ENCODE results near the gene CBFA2T2. TPM values are rescaled to one million over a fixed set of nuclear protein-coding genes. Genes with fewer than 3 reads are reported as not detected.

Gene CBFA2T2
- total RNA-seq, 1 donor from 2014 or later = 15.7 TPM

GRCh38 chr20:33689973-33690372, 200.1 kb downstream of the CBFA2T2 start:
- DNase-seq (no peak), ATAC-seq (no peak)
- no peak overlapping the region for H3K27ac ChIP-seq
- no peak for TF ChIP-seq CTCF (IDR thresholded peaks at IDR 0.05)
- no peaks in the 10 kb centered on the region for H3K9me3 ChIP-seq
- intact Hi-C loops (cut with DNase I) = no loop called here
- H3K27me3 ChIP-seq = no peaks in the 10 kb centered on the region
- no peak overlapping the region for H3K4me3 ChIP-seq
- no peaks in the 10 kb centered on the region for H3K36me3 ChIP-seq
- H3K4me1 ChIP-seq = peaks cover 28% of the 10 kb centered on the region

- Histone ChIP-seq H3K4me1 (peaks cover 10% of the 10 kb centered on the region), H3K36me3 (no peaks in the 10 kb centered on the region), H3K27ac (peak overlapping the region; percentile 51), H3K27me3 (no peaks in the 10 kb centered on the region), H3K4me3 (no peak overlapping the region), H3K9me3 (no peaks in the 10 kb centered on the region)
- DNase-seq (no peak), ATAC-seq (no peak)
- TF ChIP-seq CTCF (IDR thresholded peaks at IDR 0.05) = no peak
- intact Hi-C loops (cut with DNase I) = no loop called here
These were observed 203.4 kb downstream of the CBFA2T2 start for GRCh38 chr20:33693289-33693688.

- no peak for DNase-seq
These were observed 204.1 kb downstream of the CBFA2T2 start for GRCh38 chr20:33693741-33694638.

GRCh38 chr20:33694639-33695012, 204.7 kb downstream of the CBFA2T2 start:
- no peaks in the 10 kb centered on the region for H3K9me3 ChIP-seq

More at GRCh38 chr20:33693741-33694638, 204.1 kb downstream of the CBFA2T2 start:
- Histone ChIP-seq H3K4me1 (peaks cover 10% of the 10 kb centered on the region), H3K27ac (peak overlapping the region; percentile 51), H3K27me3 (no peaks in the 10 kb centered on the region), H3K4me3 (no peak overlapping the region), H3K36me3 (no peaks in the 10 kb centered on the region), H3K9me3 (no peaks in the 10 kb centered on the region)
- TF ChIP-seq CTCF (IDR thresholded peaks at IDR 0.05) = no peak
- intact Hi-C loops (cut with DNase I) = no loop called here
- peak; percentile 83 for ATAC-seq

GRCh38 chr20:33696448-33696847, 206.6 kb downstream of the CBFA2T2 start:
- H3K4me1 ChIP-seq = peaks cover 10% of the 10 kb centered on the region
- intact Hi-C loops (cut with DNase I) = no loop called here

More at GRCh38 chr20:33694639-33695012, 204.7 kb downstream of the CBFA2T2 start:
- ATAC-seq (no peak), DNase-seq (no peak)
- H3K27ac ChIP-seq = no peak overlapping the region
- no peak for TF ChIP-seq CTCF (IDR thresholded peaks at IDR 0.05)
- no peaks in the 10 kb centered on the region for H3K36me3 ChIP-seq
- intact Hi-C loops (cut with DNase I) = no loop called here
- no peak overlapping the region for H3K4me3 ChIP-seq
- H3K27me3 ChIP-seq = no peaks in the 10 kb centered on the region
- H3K4me1 ChIP-seq = peaks cover 10% of the 10 kb centered on the region

More at GRCh38 chr20:33696448-33696847, 206.6 kb downstream of the CBFA2T2 start:
- no peak for TF ChIP-seq CTCF (IDR thresholded peaks at IDR 0.05)
- Histone ChIP-seq H3K27me3 (no peaks in the 10 kb centered on the region), H3K4me3 (no peak overlapping the region), H3K36me3 (no peaks in the 10 kb centered on the region), H3K27ac (no peak overlapping the region), H3K9me3 (no peaks in the 10 kb centered on the region)
- no peak for ATAC-seq
- DNase-seq = no peak

All from upper lobe of right lung (tissue), 1 donor.